BJ (cell line): ENCODE measurements around the gene HIVEP2. TPM values are rescaled to one million over a fixed set of nuclear protein-coding genes. Genes with fewer than 3 reads are reported as not detected.

Experiments
- CTCF ChIA-PET: fragments of 350-600 bp; formaldehyde crosslinking; extraction: SDS; loops from one replicate; lab custom pipeline; 2021; ENCODE audit warnings: antibody characterized with exemption, inconsistent platforms; lab: Yijun Ruan, JAX
- POLR2A ChIA-PET: fragments of 300-600 bp; sonication (Branson Sonifier 250); formaldehyde crosslinking; extraction: SDS; loops from one replicate; lab custom pipeline; 2021; ENCODE audit warnings: antibody characterized with exemption; lab: Charles Lee
- DNase-seq: peaks from one replicate; pipeline ENCODE4 v3.0.0-alpha.2; 2011; ENCODE audit warnings: low read depth
- H3K27me3 ChIP-seq: 2 replicates; pipeline ENCODE4 v1.6.0; 2011; ENCODE audit warnings: low read length; ENCODE audit not compliant: control insufficient read depth, insufficient read depth
- H3K36me3 ChIP-seq: 2 replicates; pipeline ENCODE4 v1.5.1; 2011; ENCODE audit warnings: low read length; ENCODE audit not compliant: control insufficient read depth, insufficient read depth
- H3K4me3 ChIP-seq: 2 replicates; pipeline ENCODE4 v1.5.1; 2011; ENCODE audit warnings: low read depth, mild to moderate bottlenecking, control low read depth, low read length
- CTCF ChIP-seq: IDR thresholded peaks from 2 replicates; pipeline ENCODE4 v1.5.1; 2011; ENCODE audit warnings: low read depth, mild to moderate bottlenecking, control low read depth, inconsistent platforms, low read length, moderate library complexity; ENCODE audit not compliant: insufficient read depth
- polyA plus RNA-seq: library from polyadenylated mRNA; depleted of rRNA; stranded (reverse); fragments of >200 nt; gene quantifications from 2 replicates; pipeline ENCODE4 v1.2.3, GENCODE V29; 2011; rRNA removed

HIVEP2 gene
- polyA plus RNA-seq, 1 experiment = 3.7 TPM

GRCh38 chr6:142707255-142707654 is 237.7 kb downstream of the HIVEP2 start:
- H3K4me3 ChIP-seq = no peak overlapping the region
- ChIA-PET CTCF (interaction anchor here (2.0 kb wide), 1 partner anchor 8 kb away, joined by 9 read pairs; no protein-coding TSS in a partner anchor), POLR2A (no interaction called here)
- no peaks in the 10 kb centered on the region for H3K36me3 ChIP-seq
- TF ChIP-seq CTCF = no peak
- no peaks in the 10 kb centered on the region for H3K27me3 ChIP-seq
- DNase-seq = no peak

GRCh38 chr6:142706210-142706609 is 238.8 kb downstream of the HIVEP2 start:
- no peak for TF ChIP-seq CTCF
- DNase-seq = no peak
- no peak overlapping the region for H3K4me3 ChIP-seq
- no peaks in the 10 kb centered on the region for H3K27me3 ChIP-seq
- ChIA-PET POLR2A (no interaction called here), CTCF (no interaction called here)
- no peaks in the 10 kb centered on the region for H3K36me3 ChIP-seq

GRCh38 chr6:142705054-142705453 is 239.9 kb downstream of the HIVEP2 start:
- no peak for TF ChIP-seq CTCF
- H3K4me3 ChIP-seq = no peak overlapping the region
- H3K27me3 ChIP-seq = no peaks in the 10 kb centered on the region
- ChIA-PET POLR2A (no interaction called here), CTCF (no interaction called here)
- DNase-seq = no peak
- H3K36me3 ChIP-seq = no peaks in the 10 kb centered on the region

GRCh38 chr6:142702501-142703460 is 242.2 kb downstream of the HIVEP2 start:
- H3K36me3 ChIP-seq = no peaks in the 10 kb centered on the region
- POLR2A ChIA-PET = no interaction called here
- no peak for DNase-seq
- CTCF ChIA-PET = interaction anchor here (0.7 to 1.7 kb wide), 5 partner anchors 8 to 724 kb away, joined by 3 to 4 read pairs (median 3); no protein-coding TSS in a partner anchor
- no peak for TF ChIP-seq CTCF
- no peak overlapping the region for H3K4me3 ChIP-seq
- H3K27me3 ChIP-seq = no peaks in the 10 kb centered on the region

Other genes starting within 250 kb of the HIVEP2 start
- 43.2 and 67.9 TPM in 2 replicates for gene AIG1, start 115.7 kb upstream of the HIVEP2 start, polyA plus RNA-seq